HL-60 (cell line): ENCODE data around the gene VIP.

Experiments used
- DNase-seq, 2 experiments: peaks; one replicate each; pipeline ENCODE4 v3.0.0-alpha.2; 2010 to 2020; ENCODE audit warnings: low read depth in 1 of 2, low spot score in 1 of 2
- H3K27ac ChIP-seq: fragments of 250-450 bp; sonication (Bioruptor Pico); replicated peaks from 2 replicates; pipeline ENCODE4 v1.5.1; 2020; ENCODE audit warnings: mild to moderate bottlenecking, moderate library complexity
- H3K27me3 ChIP-seq: fragments of 250-450 bp; sonication (Bioruptor Pico); 2 replicates; pipeline ENCODE4 v1.5.1; 2021; ENCODE audit warnings: mild to moderate bottlenecking, moderate library complexity; ENCODE audit not compliant: insufficient read depth, poor library complexity, severe bottlenecking
- H3K4me3 ChIP-seq: replicated peaks from 2 replicates; pipeline ENCODE4 v1.5.1; 2011; ENCODE audit warnings: mild to moderate bottlenecking, control low read depth, low read length; ENCODE audit not compliant: insufficient read depth
- CTCF ChIP-seq: IDR thresholded peaks from one replicate; pipeline ENCODE4 v1.5.1; 2011; ENCODE audit warnings: low read length, control low read depth, inconsistent platforms; ENCODE audit not compliant: insufficient read depth
- GABPA ChIP-seq: IDR thresholded peaks from 2 replicates; pipeline ENCODE4 v1.6.1; 2012; ENCODE audit warnings: low read depth
- POLR2AphosphoS5 ChIP-seq: IDR thresholded peaks from 2 replicates; pipeline ENCODE4 v1.6.1; 2012; ENCODE audit warnings: low read depth
- REST ChIP-seq: IDR thresholded peaks from 2 replicates; pipeline ENCODE4 v1.6.1; 2012; ENCODE audit warnings: low read depth; ENCODE audit not compliant: insufficient replicate concordance
- SPI1 ChIP-seq: IDR thresholded peaks from 2 replicates; pipeline ENCODE4 v1.6.1; 2012; ENCODE audit warnings: low read depth, mild to moderate bottlenecking, borderline replicate concordance

Gene VIP

GRCh38 chr6:152716322-152716721, 34.3 kb upstream of the VIP start:
- H3K27ac ChIP-seq, result no peak overlapping the region
- DNase-seq, result no peak
- no peaks in the 10 kb centered on the region for H3K27me3 ChIP-seq
- TF ChIP-seq CTCF (no peak), REST (no peak)
- no peak overlapping the region for H3K4me3 ChIP-seq

GRCh38 chr6:152720974-152721373, 29.6 kb upstream of the VIP start:
- H3K27me3 ChIP-seq, result no peaks in the 10 kb centered on the region
- no peak overlapping the region for H3K27ac ChIP-seq
- no peak for DNase-seq
- H3K4me3 ChIP-seq, result no peak overlapping the region
- TF ChIP-seq POLR2AphosphoS5, result no peak
- TF ChIP-seq SPI1, result no peak
- no peak for TF ChIP-seq GABPA
- TF ChIP-seq REST, result no peak
- no peak for TF ChIP-seq CTCF

DNA sequence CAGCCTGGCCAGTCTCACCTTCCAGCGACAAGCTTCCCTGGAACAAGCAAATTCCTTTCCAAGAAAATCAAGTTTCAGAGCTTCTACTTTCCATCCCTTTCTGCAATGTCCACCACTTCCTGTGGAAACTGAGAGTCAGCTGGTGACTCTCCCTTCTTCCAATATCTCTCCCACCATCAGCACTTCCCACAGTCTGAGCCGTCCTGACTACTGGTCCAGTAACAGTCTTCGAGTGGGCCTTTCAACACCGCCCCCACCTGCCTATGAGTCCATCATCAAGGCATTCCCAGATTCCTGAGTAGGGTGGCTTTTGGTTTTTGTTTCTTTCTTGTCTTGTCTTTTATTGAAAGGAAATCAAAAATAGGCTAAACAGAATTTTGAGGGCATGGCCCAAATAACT, 28.6 kb upstream of the VIP start:
- TF ChIP-seq POLR2AphosphoS5 (no peak), GABPA (no peak), REST (no peak), CTCF (no peak), SPI1 (no peak)
- no peak overlapping the region for H3K4me3 ChIP-seq
- DNase-seq, result no peak
- H3K27ac ChIP-seq, result no peak overlapping the region
- no peaks in the 10 kb centered on the region for H3K27me3 ChIP-seq
